HG03066 (cell line): ENCODE data around the gene NTRK2.

ENCODE experiments used
- ATAC-seq: cut with Tn5 transposase; IDR thresholded peaks from one replicate; pipeline ENCODE4 v1.9.1; 2021; ENCODE audit warnings: low read depth; ENCODE audit not compliant: unreplicated experiment

NTRK2 gene

DNA sequence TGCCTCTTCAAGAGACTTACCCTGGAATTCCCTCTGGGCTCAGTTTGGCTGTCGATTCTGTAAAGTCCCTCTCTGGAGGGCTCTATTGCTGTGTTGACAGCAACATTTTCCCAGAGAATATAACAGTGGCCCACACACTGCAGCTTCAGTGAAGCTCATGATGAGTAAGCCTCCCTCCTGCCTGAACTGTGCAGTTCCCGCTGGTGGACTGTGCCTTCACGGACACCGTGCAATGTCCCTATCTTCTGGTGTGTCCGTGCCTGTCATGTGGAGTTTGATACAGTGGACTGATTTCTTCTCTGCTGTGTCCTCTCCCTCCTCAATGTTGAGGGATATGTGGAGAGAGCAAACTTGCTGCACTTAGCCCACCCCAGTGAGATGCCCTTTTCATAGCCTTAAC is 109.0 kb downstream of the NTRK2 start:
- no peak for ATAC-seq

DNA sequence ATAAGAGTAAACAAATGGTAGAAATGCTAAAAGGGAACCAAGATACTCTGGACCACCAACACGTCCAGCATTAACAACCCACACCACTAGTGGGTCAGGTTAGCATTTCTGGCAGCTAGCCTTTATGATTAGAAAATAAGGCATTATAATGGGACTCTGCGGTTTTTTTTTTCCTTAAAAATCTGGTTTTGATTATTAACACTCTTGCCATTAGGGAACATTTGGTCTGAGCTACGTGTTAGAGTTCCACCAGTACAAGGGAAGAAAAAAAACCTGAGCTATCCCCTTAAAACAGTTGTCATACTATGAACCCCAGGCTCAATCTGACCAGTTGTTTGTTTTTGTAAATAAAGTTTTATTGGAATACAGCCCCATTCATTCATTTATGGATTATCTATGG is 110.4 kb downstream of the NTRK2 start:
- ATAC-seq, result no peak

DNA sequence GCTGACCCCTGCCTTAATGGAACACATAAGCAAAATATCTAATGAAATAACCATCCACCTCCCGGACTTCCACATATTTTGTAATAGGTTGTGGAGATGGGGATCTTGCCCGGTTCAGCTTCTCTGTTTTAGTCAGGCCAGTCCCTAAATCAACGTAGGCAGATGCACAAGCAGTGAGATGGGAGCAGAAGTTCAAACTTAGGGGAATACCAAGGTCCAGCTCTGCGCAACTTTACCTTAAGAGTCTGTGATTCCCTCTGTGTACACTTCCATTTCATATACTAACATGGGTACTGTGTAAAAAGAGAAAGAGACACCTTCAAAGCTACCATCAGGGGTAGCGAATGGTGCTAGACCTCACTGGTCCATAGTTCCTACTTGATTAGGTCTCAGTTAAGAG is 110.9 kb downstream of the NTRK2 start:
- ATAC-seq, result no peak

DNA sequence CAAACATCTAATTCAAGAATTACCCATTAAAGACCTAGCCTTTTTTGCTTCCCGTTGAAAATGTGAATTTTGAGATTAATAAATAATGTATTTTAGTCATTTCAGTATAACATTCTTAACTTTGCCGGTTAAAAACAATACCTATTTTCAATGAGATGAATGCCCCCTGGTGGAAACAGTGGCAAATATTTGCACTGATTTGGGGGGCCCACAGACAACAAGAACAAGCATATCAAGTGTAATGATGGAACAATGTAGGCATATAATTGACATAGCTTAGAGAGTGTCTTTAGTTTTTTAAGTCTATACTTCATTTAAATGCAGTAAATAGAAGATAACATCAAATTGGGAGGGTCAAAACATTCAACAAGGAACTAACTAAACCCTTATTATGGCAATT is 111.9 kb downstream of the NTRK2 start:
- no peak for ATAC-seq

DNA sequence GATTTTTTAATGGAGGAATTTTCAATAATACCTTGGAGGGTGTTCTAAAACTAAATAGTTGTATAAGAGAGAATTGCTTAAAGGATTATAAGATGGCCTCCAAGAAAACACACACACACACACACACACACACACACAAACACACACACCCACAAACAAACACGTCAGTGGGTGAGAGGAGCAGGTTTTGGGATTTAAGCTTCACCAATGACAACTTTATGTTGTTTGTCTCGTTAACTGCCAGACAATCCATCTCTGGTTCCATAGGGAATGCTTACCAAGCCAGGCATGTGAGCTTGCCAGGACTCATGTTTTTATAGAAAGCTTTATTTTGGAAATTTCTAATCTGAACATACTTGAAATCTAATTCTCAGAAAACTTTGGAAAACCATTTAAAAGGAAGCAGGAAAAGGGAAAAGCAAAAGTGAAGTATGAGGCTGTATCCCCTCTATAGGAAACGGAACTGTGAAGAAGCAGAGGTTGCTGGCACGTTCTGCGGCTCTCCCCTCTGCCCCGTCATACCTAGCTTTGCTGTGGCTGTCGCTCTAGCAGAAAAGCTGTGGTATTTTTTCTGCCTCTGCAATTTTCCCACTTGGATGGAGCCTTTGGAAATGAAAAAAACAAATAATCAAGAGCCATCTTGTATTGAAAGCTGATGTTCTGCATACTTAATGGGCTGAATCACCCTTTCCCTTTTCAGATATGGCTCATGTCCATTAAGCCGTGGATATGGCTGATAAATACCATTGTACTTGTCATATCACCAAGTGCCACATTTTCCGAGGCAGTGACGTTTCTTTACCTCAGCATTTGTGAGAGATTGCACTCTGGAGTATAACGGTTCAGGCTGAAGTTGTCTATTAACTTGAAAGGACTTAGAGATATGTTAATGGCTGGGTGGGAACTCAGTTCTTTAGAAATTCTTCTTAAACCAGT is 112.7 kb downstream of the NTRK2 start:
- no peak for ATAC-seq

DNA sequence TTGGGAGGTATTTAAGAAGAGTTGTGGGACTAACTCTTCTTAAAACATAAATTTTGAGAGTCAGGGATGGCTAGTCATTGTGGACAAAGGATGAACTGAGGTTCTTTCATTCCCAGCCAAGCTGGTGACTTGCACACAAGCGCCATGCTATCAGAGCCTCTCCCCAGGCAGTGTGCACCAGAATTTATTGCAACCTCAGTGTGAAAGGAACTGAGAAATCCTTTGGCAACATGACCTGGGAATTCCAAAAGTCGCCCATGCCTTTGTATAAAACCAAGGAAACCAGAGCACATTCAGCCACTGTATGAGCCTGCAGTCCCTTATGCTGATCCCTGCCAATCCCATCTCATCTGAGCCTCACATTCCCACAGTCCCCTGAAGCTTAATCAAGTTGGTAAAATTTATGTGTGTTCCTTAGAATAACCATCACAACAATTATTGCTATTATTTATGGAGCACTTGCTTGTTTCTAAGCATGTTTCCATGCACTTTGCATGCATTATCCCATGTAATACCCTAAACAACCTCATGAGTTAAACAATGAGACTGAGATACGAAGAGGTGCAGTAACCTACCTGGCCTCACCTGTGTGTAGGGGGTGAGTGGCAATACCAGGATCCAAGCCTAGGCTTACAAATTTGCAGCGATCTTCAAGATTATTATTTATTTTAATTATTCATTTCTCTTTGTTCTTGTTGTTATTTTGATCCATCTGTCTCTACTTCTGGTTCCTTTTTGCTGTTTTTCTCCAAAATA is 116.4 kb downstream of the NTRK2 start:
- ATAC-seq, result no peak

DNA sequence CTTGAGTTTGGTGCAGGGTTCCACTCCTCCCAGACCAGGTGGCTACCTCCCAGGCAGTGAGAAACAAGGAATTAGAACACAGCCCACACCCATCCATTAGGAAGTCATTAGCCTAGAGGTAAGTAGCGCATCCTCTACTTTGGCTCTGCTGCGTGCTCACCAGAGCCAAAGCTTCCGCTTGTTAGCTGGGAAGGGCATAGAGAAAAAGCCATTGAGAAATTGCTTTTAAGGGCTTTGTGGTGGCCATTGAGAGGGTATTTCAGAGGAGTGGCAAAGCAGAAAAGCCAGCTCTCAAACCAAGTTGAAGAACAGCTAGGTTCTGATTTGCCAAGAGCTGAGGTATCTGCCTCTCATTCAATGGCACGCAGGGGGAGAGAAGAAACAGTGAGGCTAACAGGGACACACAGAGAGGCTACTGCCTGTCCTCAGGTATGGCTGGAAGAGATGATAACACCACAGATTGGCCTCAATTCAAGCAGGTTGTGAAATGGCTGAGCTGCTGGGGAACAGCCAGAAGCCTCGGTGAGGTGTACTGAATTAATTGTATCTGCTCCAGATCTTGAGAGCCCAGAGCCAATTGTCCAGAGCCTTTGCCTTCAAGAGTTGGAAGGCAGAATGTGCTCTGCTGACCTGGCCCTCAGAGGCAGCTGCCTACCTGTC is 119.4 kb downstream of the NTRK2 start:
- ATAC-seq, result no peak

DNA sequence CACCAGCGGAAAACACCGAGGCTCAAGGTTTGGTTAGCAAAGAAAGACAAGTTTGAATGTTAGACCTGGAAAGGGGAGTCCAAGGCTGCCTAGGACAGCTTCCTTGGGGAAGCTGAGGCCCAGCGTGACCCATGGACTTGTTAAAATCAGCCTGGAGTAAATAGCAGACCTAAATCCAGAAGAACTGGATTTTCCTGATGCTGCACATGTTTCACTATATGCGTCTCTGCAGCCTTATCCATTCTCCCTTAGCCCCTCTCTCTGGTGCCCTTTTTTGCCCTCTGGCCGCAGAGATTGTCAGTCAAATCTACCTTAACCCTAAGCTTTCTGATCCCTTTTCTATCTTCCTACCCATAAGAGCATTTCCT is 119.9 kb downstream of the NTRK2 start:
- ATAC-seq, result no peak

DNA sequence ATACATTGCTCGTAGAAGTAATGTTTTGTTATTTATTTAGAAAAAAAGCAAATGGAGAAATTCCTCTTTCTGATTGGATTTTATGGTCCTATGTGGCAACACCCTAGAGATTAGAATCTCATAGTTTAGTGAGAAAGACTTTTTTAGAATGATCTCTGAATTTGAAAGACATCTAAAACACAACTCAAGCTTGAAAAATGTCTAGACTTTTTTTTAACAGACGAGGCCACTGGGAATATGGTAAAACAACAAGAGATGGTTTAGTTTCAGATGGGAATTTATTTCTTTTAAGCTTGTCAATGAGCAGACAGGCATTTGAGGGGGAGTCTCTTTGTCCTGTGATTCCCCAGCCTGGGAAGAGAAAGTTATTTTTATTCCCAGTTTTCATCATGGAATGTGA is 122.1 kb downstream of the NTRK2 start:
- ATAC-seq, result no peak

DNA sequence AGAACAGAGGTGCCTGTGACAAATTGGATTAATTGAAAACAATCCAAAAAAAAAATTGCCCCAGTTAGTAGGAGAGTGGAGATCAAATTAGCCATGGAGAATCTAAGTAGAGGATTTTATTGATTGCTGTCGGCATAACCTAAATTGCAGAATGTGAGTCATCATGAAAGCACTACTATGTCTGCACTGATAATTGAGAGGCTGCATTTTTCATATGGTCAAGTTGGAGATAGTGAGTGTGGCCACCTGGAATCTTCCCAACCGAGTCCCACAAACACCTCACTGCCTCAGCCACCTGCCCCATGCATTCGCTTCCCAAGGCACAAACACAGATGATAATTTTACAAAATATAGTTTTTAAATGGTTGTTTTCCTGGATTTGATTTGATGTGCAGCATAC is 123.7 kb downstream of the NTRK2 start:
- ATAC-seq, result no peak

DNA sequence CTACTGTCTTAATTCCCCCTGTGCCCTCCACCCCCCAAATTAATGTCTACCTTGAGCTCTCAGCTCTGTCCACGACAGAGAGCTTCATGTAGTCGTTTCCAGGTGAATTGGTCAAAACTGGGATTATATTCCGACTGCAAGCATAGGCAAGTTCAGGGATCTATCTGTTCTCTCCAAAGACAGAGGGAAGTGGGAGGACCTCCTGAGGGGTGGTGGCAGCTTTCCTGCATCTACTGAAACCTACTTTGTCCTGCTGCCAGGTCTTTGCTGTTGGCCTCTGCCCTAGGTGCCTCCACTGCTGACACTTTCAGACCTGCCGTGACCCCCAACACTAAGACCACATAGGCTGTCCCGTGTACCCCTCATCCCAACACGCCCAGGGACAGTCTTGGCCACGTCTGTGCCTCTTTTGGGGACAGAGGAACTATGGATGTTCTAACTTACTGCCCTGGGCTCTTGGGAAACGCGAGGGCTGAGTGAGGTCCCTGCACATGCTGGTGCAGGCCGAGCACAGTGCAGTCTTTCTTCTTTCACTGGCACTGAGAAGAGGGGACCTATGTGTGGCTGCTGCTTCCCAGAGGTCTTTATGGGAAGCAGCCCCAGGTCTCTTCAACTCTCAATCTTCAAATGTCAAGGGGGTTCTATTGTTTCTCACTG is 125.6 kb downstream of the NTRK2 start:
- ATAC-seq, result no peak

DNA sequence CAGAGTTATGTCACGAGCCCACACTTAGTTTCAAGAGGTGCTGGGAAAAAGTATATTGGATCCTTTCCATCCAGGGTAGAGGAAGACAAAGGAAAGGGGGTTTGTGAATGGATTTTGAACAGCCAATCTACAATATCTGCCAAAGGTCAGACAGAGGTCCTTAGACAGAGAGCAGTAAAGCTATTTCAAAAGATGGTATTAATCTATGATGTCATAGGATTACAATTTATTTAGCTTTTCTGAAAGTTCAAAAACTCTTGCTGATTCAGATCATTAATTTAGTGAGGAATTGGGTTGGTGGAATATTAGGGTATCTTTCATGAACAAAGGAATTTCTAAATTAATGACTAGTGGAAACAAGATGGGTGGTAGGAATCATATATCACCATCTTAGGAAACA is 126.9 kb downstream of the NTRK2 start:
- ATAC-seq, result no peak

DNA sequence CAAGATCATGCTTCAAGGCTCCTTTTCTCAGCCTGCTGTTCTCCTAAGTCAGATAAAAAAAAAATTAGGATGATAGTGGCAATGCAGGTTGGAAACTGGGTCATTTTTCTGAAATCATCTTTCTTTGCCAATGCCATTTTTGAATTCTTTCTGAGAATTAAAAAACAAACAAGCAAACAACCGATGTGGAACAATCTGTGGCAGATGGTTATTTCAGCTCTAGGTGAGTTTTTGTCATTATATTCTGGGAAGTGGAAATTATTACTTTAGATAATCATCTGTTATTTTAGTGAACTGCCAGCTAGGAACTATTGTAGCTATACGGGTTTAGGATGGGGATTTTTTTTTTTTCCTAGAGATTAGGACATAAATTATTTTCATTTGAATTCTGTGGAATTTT is 129.7 kb downstream of the NTRK2 start:
- ATAC-seq, result no peak

DNA sequence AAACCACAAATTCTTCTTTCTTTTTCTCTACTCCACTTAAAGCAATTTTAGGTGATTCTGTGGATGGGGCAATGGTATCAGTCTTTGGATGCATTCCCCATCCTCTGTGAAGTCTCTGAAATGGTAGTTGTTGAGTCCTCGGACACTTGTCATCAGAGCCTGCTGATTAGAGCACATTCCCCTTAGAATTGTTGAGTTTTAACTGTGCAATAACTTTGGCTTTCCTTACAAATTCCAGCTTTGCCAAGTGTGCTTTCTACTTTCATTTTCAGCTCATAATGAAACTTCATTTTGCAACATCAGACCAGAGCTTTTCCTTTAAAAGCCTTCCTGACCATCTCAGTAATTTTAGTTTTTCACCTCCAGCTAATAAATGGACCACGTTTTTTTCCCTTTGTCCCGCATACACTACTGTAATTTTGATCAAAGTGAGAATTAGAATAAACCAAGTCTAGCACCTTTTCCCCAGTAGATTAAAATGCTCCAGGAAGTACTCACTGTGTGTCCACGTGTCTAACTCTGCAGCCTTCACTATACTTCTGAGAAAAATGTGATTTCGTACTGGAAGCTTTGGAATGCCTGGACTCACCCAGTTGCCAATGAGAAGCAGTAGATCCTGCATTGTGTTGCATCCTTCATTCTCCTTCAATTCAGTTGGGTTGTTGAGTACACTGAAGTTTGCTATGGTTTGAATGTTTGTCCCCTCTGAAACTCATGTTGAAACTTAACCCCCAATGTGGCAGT is 135.6 kb downstream of the NTRK2 start:
- no peak for ATAC-seq

DNA sequence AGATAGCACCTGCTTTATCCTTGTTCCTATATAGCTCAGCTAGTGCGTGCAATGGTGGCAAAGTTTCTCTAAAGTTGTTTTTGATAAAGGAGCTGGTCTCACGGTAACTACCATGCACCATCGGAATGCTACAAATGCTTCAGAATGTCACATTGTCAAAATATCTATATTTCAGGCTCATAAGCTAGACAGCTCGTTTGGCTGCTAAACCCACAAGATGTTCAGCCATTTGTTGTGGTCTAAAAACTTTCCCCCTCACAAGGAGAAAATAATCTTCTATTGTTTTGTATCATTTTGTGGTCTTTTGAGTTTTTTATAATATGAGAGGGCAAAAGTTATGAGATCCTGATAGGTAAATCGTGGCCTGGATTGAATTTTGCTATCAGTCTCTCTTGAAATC is 137.9 kb downstream of the NTRK2 start:
- ATAC-seq, result no peak

DNA sequence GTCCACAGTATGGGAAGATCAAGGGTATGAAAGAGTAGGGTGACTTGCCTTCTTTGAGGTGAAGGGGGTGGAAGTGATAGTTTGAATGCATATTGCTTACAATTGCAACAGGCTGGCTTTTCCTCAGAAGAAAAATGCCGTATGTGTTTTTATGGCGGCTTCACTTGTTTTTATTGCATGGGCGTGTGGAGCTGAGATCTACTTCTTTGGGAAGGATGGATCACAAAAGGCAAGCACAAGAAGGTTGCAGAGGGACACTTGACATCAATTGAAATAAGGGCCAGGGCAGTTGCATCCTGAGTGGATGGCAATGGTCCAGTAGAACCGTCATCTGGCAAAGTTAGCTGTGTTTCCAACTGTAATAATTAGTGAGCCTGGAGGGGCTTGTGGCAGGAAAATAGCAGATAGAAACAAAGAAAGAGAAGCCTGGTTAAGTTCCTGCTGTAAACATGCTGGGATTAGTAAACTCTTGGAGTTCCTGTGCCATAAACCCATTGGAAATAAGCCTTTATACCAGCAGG is 138.4 kb downstream of the NTRK2 start:
- no peak for ATAC-seq

DNA sequence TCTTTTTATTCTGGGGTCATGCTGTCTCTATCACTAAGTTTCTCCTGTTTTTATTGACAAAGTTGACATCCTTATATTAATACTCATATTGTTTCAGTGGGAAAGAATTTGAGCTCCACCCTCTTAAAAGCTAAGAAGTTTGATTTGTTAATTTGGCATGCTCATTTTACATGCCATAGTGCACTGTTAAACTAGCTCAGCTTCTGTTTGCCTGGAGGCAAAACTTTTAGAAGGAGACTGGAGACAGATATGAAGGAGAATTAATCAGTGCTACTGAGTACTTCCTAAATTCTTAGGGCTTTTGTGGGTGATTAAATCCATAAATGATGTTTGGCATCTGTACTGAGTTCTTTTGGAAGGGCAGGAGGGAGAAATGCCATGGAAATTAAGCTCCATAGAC is 138.9 kb downstream of the NTRK2 start:
- no peak for ATAC-seq

DNA sequence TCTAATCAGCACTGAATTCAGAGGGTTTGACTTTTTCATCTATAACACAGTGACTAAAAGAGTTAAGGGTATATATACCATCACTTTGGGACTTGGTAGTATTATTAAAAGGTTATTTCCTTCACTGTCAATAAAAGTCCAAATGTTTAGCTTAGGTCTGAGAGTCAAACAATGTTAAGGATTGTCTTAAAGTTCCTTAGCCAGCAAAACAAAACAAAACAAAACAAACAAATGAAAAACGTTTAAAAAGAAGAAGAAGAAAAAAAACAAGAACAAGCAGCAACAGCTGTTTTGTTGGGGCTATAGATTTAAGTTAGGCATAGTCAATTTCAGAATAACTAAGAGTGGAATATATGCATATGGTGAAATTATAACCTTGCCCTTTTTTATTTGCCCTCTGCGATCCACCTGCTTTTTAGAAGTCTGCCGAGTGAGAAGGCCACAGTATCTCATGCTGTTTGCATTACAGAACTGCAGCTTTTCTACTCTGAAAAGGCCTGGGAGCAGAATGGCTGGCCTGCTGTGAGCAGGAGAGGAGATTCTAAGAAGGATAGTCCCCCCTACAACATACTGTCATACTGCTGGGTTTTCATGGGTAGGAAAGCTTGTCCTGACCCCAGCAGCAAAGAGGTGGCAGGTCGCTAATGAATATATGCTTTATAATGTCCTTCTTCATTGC is 141.7 kb downstream of the NTRK2 start:
- ATAC-seq, result no peak

DNA sequence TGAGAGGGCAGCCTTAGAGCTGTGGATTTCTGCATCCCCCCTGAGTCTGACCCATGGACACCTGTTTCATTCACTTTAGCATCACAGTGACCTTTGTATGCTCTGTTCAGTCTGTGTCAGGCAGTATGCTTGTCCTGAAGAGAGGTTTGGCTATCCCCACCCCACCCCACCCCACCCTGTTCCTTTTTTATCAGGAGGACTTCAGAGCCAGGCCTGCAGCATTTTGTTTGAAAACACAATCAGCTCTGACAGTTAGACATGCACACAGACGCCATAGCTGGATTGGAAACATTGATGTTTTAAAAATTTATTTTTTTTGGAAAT is 142.2 kb downstream of the NTRK2 start:
- ATAC-seq, result no peak

DNA sequence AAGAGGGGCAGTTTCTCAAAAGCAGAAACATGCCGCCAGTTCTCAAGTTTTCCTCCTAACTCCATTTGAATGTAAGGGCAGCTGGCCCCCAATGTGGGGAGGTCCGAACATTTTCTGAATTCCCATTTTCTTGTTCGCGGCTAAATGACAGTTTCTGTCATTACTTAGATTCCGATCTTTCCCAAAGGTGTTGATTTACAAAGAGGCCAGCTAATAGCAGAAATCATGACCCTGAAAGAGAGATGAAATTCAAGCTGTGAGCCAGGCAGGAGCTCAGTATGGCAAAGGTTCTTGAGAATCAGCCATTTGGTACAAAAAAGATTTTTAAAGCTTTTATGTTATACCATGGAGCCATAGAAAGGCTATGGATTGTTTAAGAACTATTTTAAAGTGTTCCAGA is 142.8 kb downstream of the NTRK2 start:
- no peak for ATAC-seq
